HepG2 (cell line): ENCODE measurements around the gene MLLT1. TPM values are rescaled to one million over a fixed set of nuclear protein-coding genes. Genes with fewer than 3 reads are reported as not detected.

Source experiments
- AHDC1 ChIP-seq: sonication (generic); formaldehyde crosslinking; IDR thresholded peaks from 2 replicates; pipeline ENCODE4 v1.5.1; 2020; ENCODE audit warnings: mild to moderate bottlenecking, missing genetic modification reagents, borderline replicate concordance
- CCAR2 ChIP-seq: fragments of 200-400 bp; formaldehyde crosslinking; optimal IDR thresholded peaks from 2 replicates; pipeline ENCODE3; 2018; ENCODE audit warnings: low read depth, mild to moderate bottlenecking, low read length, moderate library complexity
- CREM ChIP-seq, 2 experiments: sonication (generic) in 1 of 2; formaldehyde crosslinking in 1 of 2; IDR thresholded peaks; 2 replicates each; pipeline versions ENCODE4 v1.4.0 to v1.6.1; 2016 to 2020; ENCODE audit warnings: antibody characterized with exemption in 1 of 2, mild to moderate bottlenecking in 1 of 2, missing genetic modification reagents in 1 of 2
- DMAP1 ChIP-seq: IDR thresholded peaks from 2 replicates; pipeline ENCODE4 v1.6.1; 2016
- FOXP4 ChIP-seq: sonication (generic); formaldehyde crosslinking; IDR thresholded peaks from 2 replicates; pipeline ENCODE4 v1.4.0; 2020; ENCODE audit warnings: missing genetic modification reagents
- HDAC1 ChIP-seq: sonication (generic); formaldehyde crosslinking; IDR thresholded peaks from 2 replicates; pipeline ENCODE4 v1.5.1; 2020; ENCODE audit warnings: mild to moderate bottlenecking, missing genetic modification reagents
- MBD4 ChIP-seq: IDR thresholded peaks from 2 replicates; pipeline ENCODE4 v1.6.1; 2012; ENCODE audit warnings: low read length, inconsistent platforms, borderline replicate concordance
- NBN ChIP-seq: fragments of 450-650 bp; conservative IDR thresholded peaks from 2 replicates; pipeline ENCODE4 v1.6.1; 2017
- NFKB2 ChIP-seq: sonication (generic); formaldehyde crosslinking; IDR thresholded peaks from 2 replicates; pipeline ENCODE4 v1.4.0; 2020; ENCODE audit warnings: missing genetic modification reagents, borderline replicate concordance
- SMAD1 ChIP-seq: sonication (generic); formaldehyde crosslinking; IDR thresholded peaks from 2 replicates; pipeline ENCODE4 v1.4.0; 2020; ENCODE audit warnings: missing genetic modification reagents, low read depth, mild to moderate bottlenecking, borderline replicate concordance
- SUZ12 ChIP-seq: fragments of 150-350 bp; IDR thresholded peaks from 2 replicates; pipeline ENCODE4 v1.6.1; 2014; ENCODE audit warnings: low read depth, low read length
- TAF1 ChIP-seq: sonication (generic); formaldehyde crosslinking; IDR thresholded peaks from 2 replicates; pipeline ENCODE4 v1.4.0; 2020; ENCODE audit warnings: missing genetic modification reagents
- ZBTB21 ChIP-seq: sonication (generic); formaldehyde crosslinking; IDR thresholded peaks from 2 replicates; pipeline ENCODE4 v1.4.0; 2020; ENCODE audit warnings: missing genetic modification reagents
- ZFP37 ChIP-seq: sonication (generic); formaldehyde crosslinking; IDR thresholded peaks from 2 replicates; pipeline ENCODE4 v1.4.0; 2020; ENCODE audit warnings: missing genetic modification reagents, borderline replicate concordance
- ZNF101 ChIP-seq: sonication (generic); formaldehyde crosslinking; IDR thresholded peaks from 2 replicates; pipeline ENCODE4 v1.4.0; 2020; ENCODE audit warnings: mild to moderate bottlenecking, low read depth, missing genetic modification reagents, borderline replicate concordance
- ZNF383 ChIP-seq: sonication (generic); formaldehyde crosslinking; IDR thresholded peaks from 2 replicates; pipeline ENCODE4 v1.4.0; 2020; ENCODE audit warnings: missing genetic modification reagents, mild to moderate bottlenecking, borderline replicate concordance
- ZNF616 ChIP-seq: sonication (generic); formaldehyde crosslinking; IDR thresholded peaks from 2 replicates; pipeline ENCODE4 v1.5.0; 2020; ENCODE audit warnings: low read depth, mild to moderate bottlenecking, missing genetic modification reagents
- ZNF746 ChIP-seq: sonication (generic); formaldehyde crosslinking; IDR thresholded peaks from 2 replicates; pipeline ENCODE4 v1.8.0; 2022; ENCODE audit warnings: mild to moderate bottlenecking, missing genetic modification reagents
- ZNF850 ChIP-seq: sonication (generic); formaldehyde crosslinking; conservative IDR thresholded peaks from 2 replicates; pipeline ENCODE4 v1.9.0; 2021; ENCODE audit warnings: mild to moderate bottlenecking, missing genetic modification reagents
- polyA plus RNA-seq, 8 experiments: library from polyadenylated mRNA; depleted of rRNA in 3 of 8; stranded (reverse) in 7 of 8; unstranded in 1 of 8; fragments of >200 nt; fragmentation: Illumina TruSeq in 4 of 8; extraction: Trizol in 4 of 8; gene quantifications; 2 replicates each; pipeline versions ENCODE4 v1.2.1 to v1.2.3, GENCODE V29; 2011 to 2016; ENCODE audit warnings: low read depth in 4 of 8, missing spikeins in 1 of 8, mixed read lengths in 1 of 8; ENCODE audit not compliant: insufficient read depth in 1 of 8
- total RNA-seq, 5 experiments: library from RNA; depleted of rRNA; stranded (reverse); fragments of >200 nt; fragmentation: Illumina TruSeq; extraction: Trizol; gene quantifications; 2 replicates each; pipeline ENCODE4 v1.2.3, GENCODE V29; 2016; ENCODE audit warnings: low read depth in 1 of 5
- TF ChIP-seq, protein P1 (sequence below): sonication (generic); formaldehyde crosslinking; IDR thresholded peaks from 2 replicates; pipeline ENCODE4 v1.8.1; 2023; ENCODE audit warnings: mild to moderate bottlenecking, missing genetic modification reagents, borderline replicate concordance

The MLLT1 gene
- total and polyA plus RNA-seq, 2 of the 13 experiments (the other 11 are each of a cell fraction or from before 2014, with no cell fraction given), result 11.7 to 12.2 TPM

- 0 out of 2 replicates have a peak, but pooled peaks have one; percentile 51 for TF ChIP-seq ZNF746
- TF ChIP-seq HDAC1 (CRISPR knock-in tag), result peak; percentile 41; the same call in 1 of the 2 replicates
- TF ChIP-seq CCAR2, result peak; percentile 35
- no peak; the same call in 1 of the 2 replicates for TF ChIP-seq AHDC1
- TF ChIP-seq NBN, result no peak
- no peak for TF ChIP-seq ZNF101 (CRISPR knock-in tag)
- TF ChIP-seq ZNF383 (CRISPR knock-in tag), result no peak
- no peak for TF ChIP-seq ZBTB21 (CRISPR knock-in tag)
- peak; percentile 48; the same call in 1 of the 2 replicates for TF ChIP-seq CREM (IDR thresholded peaks at IDR 0.05)
- no peak for TF ChIP-seq CREM (CRISPR knock-in tag; IDR thresholded peaks at IDR 0.05)
- no peak for TF ChIP-seq TAF1
- peak; percentile 76 for TF ChIP-seq FOXP4 (CRISPR knock-in tag)
- no peak for TF ChIP-seq ZNF616 (CRISPR knock-in tag)
- TF ChIP-seq, protein P1, sequence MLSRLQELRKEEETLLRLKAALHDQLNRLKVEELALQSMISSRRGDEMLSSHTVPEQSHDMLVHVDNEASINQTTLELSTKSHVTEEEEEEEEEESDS (CRISPR knock-in tag), result no peak
- TF ChIP-seq SMAD1 (CRISPR knock-in tag), result peak; percentile 92
- TF ChIP-seq ZNF850 (CRISPR knock-in tag), result no peak
- no peak for TF ChIP-seq SUZ12
- TF ChIP-seq DMAP1 (CRISPR knock-in tag), result peak; percentile 62; the same call in 1 of the 2 replicates
- TF ChIP-seq ZFP37, result no peak
- TF ChIP-seq MBD4, result no peak
- no peak for TF ChIP-seq NFKB2 (CRISPR knock-in tag)
These were observed 5.8 kb downstream of the MLLT1 start (continued) for GRCh38 chr19:6273701-6274601.
